GM12872 (cell line): Measurements from ENCODE around the gene COMMD1.

ENCODE experiments used
- TF ChIP-seq, protein P1 (sequence below): IDR thresholded peaks from 3 replicates; pipeline ENCODE4 v1.5.1; 2011; ENCODE audit warnings: low read depth, mild to moderate bottlenecking, low read length, moderate library complexity; ENCODE audit not compliant: insufficient read depth

COMMD1 gene

DNA sequence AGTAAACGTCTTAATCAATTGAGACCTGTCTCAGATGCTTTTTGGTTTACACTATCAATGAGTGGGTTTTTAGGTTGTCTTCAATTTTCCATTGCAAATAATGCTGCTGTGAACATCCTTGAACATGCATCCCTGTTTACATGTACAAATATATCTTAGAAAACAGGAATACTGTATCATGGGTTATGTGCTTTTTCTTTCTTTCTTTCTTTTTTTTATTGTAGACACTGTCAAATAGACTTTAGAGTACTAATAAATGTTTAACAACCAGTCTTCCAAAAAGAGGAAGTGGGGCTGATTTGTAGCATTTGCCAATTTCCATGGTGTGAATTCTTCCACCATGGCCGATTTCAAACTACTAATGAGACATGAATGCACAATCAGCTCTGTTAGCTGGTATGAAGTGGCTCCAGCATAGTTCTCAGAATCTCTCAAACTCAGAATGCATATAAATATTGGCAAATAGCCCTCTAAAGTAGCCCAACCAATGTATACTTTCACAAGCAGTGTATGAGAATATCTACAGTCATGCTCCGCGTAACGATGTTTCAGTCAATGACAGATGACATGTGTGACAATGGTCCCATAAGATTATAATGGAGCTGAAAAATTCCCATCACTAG is 240.1 kb downstream of the COMMD1 start:
- TF ChIP-seq, protein P1, sequence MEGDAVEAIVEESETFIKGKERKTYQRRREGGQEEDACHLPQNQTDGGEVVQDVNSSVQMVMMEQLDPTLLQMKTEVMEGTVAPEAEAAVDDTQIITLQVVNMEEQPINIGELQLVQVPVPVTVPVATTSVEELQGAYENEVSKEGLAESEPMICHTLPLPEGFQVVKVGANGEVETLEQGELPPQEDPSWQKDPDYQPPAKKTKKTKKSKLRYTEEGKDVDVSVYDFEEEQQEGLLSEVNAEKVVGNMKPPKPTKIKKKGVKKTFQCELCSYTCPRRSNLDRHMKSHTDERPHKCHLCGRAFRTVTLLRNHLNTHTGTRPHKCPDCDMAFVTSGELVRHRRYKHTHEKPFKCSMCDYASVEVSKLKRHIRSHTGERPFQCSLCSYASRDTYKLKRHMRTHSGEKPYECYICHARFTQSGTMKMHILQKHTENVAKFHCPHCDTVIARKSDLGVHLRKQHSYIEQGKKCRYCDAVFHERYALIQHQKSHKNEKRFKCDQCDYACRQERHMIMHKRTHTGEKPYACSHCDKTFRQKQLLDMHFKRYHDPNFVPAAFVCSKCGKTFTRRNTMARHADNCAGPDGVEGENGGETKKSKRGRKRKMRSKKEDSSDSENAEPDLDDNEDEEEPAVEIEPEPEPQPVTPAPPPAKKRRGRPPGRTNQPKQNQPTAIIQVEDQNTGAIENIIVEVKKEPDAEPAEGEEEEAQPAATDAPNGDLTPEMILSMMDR: no peak

DNA sequence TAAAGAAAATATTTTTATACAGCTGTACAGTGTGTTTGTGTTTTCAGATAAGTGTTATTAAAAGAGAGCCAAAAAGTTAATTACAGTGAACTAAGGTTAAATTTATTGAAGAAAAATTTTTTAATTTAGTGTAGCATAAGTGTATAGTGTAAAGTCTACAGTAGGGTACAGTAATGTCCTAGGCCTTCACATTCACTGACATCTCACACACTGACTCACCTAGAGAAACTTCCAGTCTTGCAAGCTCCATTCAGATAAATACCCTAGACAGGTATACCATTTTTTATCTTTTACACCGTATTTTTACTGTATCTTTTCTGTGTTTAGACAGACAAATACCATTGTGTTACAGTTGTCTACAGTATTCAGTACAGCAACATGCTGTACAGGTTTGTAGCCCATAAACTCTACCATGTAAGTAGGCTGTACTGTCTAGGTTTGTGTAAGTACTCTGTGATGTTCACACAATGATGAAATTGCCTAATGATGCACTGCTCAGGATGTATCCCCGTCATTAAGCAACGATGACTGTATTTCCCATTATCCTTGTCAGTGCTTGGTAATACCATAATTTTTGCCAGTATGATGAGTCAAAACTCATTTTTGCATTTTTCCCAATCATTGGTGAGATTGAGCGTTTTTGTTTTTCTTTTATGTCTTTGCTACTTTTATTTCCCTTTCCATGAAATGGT is 242.3 kb downstream of the COMMD1 start:
- TF ChIP-seq, protein P1: no peak

DNA sequence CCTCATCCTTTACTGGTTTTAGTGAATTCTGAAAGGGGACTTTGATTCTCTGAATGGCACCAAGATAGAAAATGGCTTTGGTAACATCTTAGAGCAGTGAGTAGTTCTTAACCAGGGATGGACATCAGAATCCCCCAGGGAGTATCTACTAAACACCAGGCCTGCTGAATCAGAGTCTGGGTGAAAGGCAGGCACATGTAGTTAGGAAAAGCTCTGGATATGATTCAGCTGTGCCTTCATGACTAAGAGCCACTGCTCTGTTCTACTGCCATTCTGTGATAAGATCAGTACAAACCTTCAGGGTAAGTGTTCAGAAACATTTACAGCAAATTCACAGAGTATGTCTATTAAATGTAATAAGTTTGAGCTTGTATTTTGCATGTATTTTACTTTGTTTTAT is 244.2 kb downstream of the COMMD1 start:
- TF ChIP-seq, protein P1: no peak

DNA sequence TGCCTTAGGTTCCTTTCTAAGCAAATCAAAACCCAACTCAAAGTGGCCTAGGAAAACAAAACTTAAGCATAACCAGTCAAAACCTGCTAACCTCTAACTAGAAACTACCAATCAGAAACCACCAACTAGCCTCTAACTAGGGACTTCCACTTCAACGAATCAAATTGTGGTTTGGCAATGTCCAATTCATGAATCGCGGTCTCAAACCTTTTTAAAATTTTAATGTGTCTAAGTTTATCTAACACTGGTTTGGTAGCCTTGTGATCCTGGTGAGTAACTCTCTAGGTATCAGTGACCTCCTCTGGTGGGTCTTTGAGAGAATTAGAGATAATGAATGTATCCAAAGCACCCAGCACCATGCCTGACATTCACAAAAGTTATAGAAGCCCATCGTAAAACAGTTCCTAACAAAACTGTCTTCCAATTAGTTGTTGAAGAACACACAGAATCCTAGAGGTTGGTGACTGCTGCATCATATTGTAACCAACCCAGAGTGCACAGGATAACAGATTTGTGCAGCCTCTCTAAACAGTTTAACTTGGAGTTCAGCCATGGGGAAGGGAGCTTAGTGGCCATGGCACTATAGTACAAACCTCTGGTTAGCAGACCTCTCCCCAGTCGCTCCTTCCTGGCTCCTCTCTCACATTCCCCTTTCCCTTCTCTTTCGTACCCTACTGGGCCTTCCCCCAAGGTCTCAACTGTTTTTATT is 245.3 kb downstream of the COMMD1 start:
- TF ChIP-seq, protein P1: no peak

DNA sequence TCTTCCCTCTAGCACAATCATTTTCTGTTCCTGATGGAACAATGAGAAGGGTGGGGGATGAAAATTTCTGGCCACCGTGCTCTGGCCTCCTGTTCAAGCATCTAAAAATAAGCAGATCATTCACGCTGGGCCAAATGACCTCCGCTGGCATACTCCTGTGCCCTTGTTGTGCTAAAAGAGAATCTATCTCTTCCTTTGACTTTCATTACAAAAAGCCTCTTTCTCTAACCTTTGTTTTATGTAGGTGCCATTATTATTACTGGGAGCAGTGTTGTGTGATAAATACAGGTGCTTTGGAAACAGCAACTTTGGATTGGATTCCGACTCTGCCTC is 245.8 kb downstream of the COMMD1 start:
- TF ChIP-seq, protein P1: no peak

DNA sequence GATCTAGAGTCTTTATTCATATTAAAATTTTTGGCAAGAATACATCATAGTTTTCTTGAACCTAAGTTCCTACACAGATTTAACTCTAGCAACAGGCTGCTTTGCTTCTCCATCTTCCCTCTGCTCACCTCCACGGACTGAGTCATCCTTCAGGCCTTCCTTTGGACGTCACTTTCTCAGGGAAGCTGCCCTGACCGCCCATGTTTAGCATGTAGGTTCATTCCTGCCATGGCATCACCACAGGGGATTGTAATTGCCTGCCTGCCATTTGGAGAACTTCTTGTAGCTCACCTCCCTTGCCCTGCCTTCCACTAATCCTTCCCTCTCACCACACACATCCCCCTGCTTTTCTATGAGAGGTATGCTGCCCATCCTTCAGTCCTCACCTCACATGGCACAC is 246.5 kb downstream of the COMMD1 start:
- TF ChIP-seq, protein P1: no peak

DNA sequence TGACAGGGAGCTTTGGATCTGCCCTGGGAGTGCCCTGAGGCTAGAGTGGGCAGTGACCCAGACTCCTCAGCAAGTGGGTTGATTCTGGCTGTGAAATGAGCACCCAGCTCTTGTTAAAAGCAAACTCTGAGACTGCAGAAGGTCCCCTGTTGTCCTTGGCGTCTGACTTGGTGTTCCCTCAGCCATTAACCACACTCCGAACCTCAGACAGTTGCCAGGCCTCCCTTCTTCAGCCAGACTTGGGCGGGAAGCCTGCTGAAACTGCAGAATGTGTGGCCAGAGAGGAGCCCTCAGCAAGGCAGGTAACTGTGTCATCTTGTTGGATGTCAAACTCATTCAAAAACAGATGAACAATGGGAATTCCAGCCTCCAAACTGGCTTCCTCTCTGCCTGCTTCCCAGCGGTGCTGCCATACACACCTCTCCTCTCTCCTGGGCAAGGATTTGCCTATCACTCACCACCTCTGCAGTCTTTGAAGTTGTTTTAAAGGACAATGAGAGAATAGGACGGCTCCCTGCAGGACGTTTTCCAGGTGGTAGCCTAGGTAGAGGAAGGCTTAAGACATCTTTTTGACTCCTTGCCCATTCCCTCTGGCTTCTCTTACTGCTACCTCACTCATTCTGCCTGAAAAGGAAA is 251.5 kb downstream of the COMMD1 start:
- TF ChIP-seq, protein P1: no peak
